SJSA1 (cell line): ENCODE measurements around the gene ZNF746. TPM values are rescaled to one million over a fixed set of nuclear protein-coding genes. Genes with fewer than 3 reads are reported as not detected.
A peak's percentile ranks its signal among the peaks of the same experiment; 100 is the strongest.

Source experiments
- DNase-seq, 2 experiments: peaks; one replicate each; pipeline ENCODE4 v3.0.0-alpha.2; 2015 to 2020; ENCODE audit warnings: low spot score in 2 of 2, low read depth in 1 of 2
- H3K27ac ChIP-seq: fragments of 250-450 bp; sonication (Bioruptor Pico); 2 replicates; pipeline ENCODE4 v1.5.1; 2020; ENCODE audit warnings: mild to moderate bottlenecking, moderate library complexity
- H3K27me3 ChIP-seq: fragments of 250-450 bp; sonication (Bioruptor Pico); replicated peaks from 2 replicates; pipeline ENCODE4 v1.5.1; 2020; ENCODE audit warnings: mild to moderate bottlenecking, moderate library complexity
- H3K36me3 ChIP-seq: fragments of 250-450 bp; sonication (Bioruptor Pico); 2 replicates; pipeline ENCODE4 v1.5.1; 2020; ENCODE audit warnings: mild to moderate bottlenecking
- H3K4me1 ChIP-seq: fragments of 250-450 bp; sonication (Bioruptor Pico); replicated peaks from 2 replicates; pipeline ENCODE4 v1.6.1; 2021; ENCODE audit warnings: mild to moderate bottlenecking
- H3K4me3 ChIP-seq: fragments of 250-450 bp; sonication (Bioruptor Pico); 2 replicates; pipeline ENCODE4 v1.5.1; 2020; ENCODE audit warnings: mild to moderate bottlenecking
- H3K9me3 ChIP-seq: fragments of 250-450 bp; sonication (Bioruptor Pico); replicated peaks from 2 replicates; pipeline ENCODE4 v1.5.1; 2020; ENCODE audit warnings: mild to moderate bottlenecking
- total RNA-seq: library from RNA; depleted of rRNA; stranded (reverse); fragments of >200 nt; shearing (Covaris generic); gene quantifications from 2 replicates; pipeline ENCODE4 v1.2.3, GENCODE V29; 2014; rRNA removed

The ZNF746 gene
- total RNA-seq = 21.2 and 22.2 TPM in 2 replicates

DNA sequence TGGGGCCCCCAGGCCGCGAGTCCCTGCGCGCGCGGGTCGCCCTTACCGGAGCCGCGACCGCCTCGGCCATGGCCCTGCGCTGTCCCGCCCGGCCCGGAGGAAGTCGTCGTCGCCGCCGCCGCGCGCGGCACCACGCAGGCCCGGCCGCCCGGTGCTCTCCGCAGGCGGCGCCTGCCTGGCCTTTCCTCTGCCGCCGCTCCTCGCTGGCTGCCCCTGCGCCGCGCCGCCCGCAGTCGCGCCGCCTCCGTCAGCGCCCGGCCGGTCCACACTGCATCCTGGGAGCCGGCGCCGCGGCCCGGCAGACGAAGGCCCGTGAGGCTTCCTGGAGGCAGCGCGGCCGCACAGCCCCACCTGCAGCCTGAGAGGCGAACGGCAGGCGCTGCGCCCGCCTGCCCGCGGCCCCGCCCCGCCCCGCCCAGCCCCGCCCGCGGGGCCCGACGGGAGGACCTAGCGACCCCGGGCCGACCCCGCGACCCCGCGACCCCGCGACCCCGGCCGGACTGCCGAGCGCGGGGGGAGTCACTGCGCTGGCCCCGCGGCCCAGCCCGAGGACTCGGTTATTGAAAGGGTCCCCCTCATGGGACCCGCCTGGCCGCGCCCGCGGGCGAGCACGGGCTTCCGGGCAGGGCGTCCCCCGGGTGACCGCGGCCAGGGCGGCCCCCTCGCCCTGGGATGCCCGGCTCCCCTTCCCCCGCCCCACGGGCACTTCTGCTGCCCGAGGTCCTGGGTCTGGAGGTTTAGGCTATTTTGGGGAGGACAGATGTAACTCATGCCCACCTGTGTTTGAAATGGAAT, at the start of gene ZNF746:
ZNF746 (minus strand) TSS at position 343 of the 795 bp plus-strand sequence; CDS start at position 70, 273 bp downstream.
- no peaks in the 10 kb centered on the region for H3K9me3 ChIP-seq
- peaks cover 25% of the 10 kb centered on the region for H3K36me3 ChIP-seq
- peak within 1 kb of the TSS; percentile 98 for H3K4me3 ChIP-seq
- H3K27ac ChIP-seq = peak within 1 kb of the TSS; percentile 58
- peak; percentile 48 to 82 for DNase-seq
- 0 out of 2 replicates have a peak, but pooled peaks cover 4% of the 10 kb centered on the region for H3K27me3 ChIP-seq
- peaks cover 14% of the 10 kb centered on the region for H3K4me1 ChIP-seq

DNA sequence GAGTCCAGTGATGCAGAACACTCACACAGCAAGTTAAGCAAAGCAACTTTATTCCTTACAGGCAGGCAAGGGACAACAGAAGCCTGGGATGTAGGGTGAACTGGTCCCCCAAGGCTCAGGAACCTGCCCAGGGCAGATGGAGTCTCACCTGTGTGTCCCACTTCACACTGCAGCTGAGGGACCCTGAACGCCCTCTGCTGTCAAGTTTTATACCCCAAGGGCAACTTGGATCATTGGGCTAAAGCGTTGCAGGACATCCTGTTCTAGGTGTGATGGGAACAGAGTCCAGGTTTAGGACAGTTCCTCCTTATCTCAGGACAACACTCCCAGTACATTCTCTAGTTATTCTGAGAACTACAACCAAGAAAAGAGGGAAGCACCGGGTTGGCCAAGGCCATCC, 49.5 kb upstream of the ZNF746 start:
- Histone ChIP-seq H3K9me3 (no peaks in the 10 kb centered on the region), H3K27me3 (no peaks in the 10 kb centered on the region), H3K27ac (no peak overlapping the region), H3K36me3 (peaks cover 48% of the 10 kb centered on the region), H3K4me3 (no peak overlapping the region), H3K4me1 (no peaks in the 10 kb centered on the region)
- DNase-seq = no peak

- Histone ChIP-seq H3K27me3 (no peaks in the 10 kb centered on the region), H3K27ac (no peak overlapping the region), H3K36me3 (peaks cover 42% of the 10 kb centered on the region), H3K4me3 (no peak overlapping the region), H3K4me1 (no peaks in the 10 kb centered on the region), H3K9me3 (peaks cover 3% of the 10 kb centered on the region; the same call in 1 of the 2 replicates)
- DNase-seq = no peak
Measured at GRCh38 chr7:149546331-149546730, 48.7 kb upstream of the ZNF746 start.

- peaks cover 21% of the 10 kb centered on the region for H3K36me3 ChIP-seq
- no peaks in the 10 kb centered on the region for H3K27me3 ChIP-seq
- H3K4me3 ChIP-seq = no peak overlapping the region
- H3K9me3 ChIP-seq = peaks cover 5% of the 10 kb centered on the region; the same call in 1 of the 2 replicates
- no peaks in the 10 kb centered on the region for H3K4me1 ChIP-seq
- DNase-seq = no peak
- H3K27ac ChIP-seq = no peak overlapping the region
Measured at GRCh38 chr7:149544028-149544427, 46.4 kb upstream of the ZNF746 start.

DNA sequence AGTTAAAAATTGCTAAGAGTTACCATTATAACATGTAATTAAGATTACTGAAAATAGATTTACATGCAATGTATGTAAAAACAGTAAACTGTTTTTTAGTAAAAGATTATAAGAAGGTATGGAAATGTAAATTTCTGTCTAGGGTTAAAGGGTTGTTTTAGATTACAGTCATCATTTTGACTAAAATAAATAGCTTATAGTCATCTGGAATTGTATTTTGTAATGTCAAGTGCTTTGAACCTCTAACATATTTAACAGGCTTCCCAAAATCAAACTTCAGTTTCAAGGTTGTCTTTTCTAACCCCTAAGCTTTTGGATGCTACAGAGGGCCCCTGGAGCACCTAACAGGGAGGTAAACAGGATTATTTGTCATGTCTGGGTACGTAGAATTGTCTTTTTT, 35.0 kb upstream of the ZNF746 start:
- Histone ChIP-seq H3K4me3 (no peak overlapping the region), H3K36me3 (no peaks in the 10 kb centered on the region), H3K27me3 (no peaks in the 10 kb centered on the region), H3K4me1 (no peaks in the 10 kb centered on the region), H3K9me3 (peaks cover 21% of the 10 kb centered on the region), H3K27ac (no peak overlapping the region)
- no peak for DNase-seq

GRCh38 chr7:149529136-149529718, 31.6 kb upstream of the ZNF746 start:
- no peak overlapping the region for H3K27ac ChIP-seq
- no peak overlapping the region for H3K4me3 ChIP-seq
- no peaks in the 10 kb centered on the region for H3K36me3 ChIP-seq
- no peak for DNase-seq
- H3K4me1 ChIP-seq = no peaks in the 10 kb centered on the region
- no peaks in the 10 kb centered on the region for H3K27me3 ChIP-seq
- peaks cover 21% of the 10 kb centered on the region for H3K9me3 ChIP-seq

- Histone ChIP-seq H3K4me1 (no peaks in the 10 kb centered on the region), H3K27ac (no peak overlapping the region), H3K36me3 (no peaks in the 10 kb centered on the region), H3K27me3 (no peaks in the 10 kb centered on the region), H3K9me3 (peaks cover 21% of the 10 kb centered on the region), H3K4me3 (no peak overlapping the region)
- DNase-seq = no peak
Measured at GRCh38 chr7:149527414-149527813, 29.8 kb upstream of the ZNF746 start.

- Histone ChIP-seq H3K9me3 (peaks cover 17% of the 10 kb centered on the region), H3K27ac (no peak overlapping the region), H3K4me1 (no peaks in the 10 kb centered on the region), H3K36me3 (no peaks in the 10 kb centered on the region), H3K4me3 (no peak overlapping the region), H3K27me3 (no peaks in the 10 kb centered on the region)
- no peak for DNase-seq
Measured at GRCh38 chr7:149525280-149525679, 27.7 kb upstream of the ZNF746 start.

DNA sequence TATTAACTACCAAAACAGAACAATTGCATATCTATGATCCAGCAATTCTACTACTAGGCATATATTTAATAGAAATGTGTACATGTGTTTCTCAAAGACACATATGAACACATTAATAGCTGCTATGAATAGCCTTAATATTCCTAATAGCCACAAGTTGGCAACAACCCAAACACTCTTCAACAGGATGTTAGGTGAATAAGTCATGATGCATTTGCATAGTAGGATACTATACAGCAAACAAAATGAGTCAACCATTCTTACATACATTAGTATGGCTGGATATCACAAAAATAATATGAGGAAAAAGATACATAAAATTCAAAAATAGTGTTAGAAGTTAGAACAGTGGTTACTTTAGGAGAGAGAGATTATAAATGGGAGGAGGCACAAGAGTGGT, 26.8 kb upstream of the ZNF746 start:
- Histone ChIP-seq H3K27me3 (no peaks in the 10 kb centered on the region), H3K9me3 (peaks cover 8% of the 10 kb centered on the region), H3K36me3 (no peaks in the 10 kb centered on the region), H3K27ac (no peak overlapping the region), H3K4me1 (no peaks in the 10 kb centered on the region), H3K4me3 (no peak overlapping the region)
- DNase-seq = no peak

DNA sequence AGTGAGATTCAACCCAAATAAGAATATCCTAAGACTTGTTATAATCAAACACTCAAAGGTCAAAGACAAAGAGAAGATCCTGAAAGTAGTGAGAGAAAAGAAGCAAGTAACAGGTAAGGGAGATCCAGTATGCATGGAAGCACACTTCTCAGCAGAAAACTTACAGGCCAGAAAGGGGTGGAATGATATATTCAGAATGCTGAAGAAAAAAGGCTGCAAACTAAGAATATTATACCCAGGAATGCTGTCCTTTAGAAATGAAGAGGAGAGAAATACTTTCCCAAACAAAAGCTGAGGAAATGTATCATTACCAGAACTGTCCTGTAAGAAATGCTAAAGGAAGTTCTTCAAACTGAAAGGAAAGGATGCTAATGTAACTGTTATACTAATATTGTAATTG, 12.6 kb upstream of the ZNF746 start:
- H3K9me3 ChIP-seq = 0 out of 2 replicates have a peak, but pooled peaks cover 6% of the 10 kb centered on the region
- H3K4me3 ChIP-seq = no peak overlapping the region
- no peak for DNase-seq
- no peak overlapping the region for H3K27ac ChIP-seq
- H3K27me3 ChIP-seq = no peaks in the 10 kb centered on the region
- no peaks in the 10 kb centered on the region for H3K4me1 ChIP-seq
- no peaks in the 10 kb centered on the region for H3K36me3 ChIP-seq

- 0 out of 2 replicates have a peak, but pooled peaks cover 8% of the 10 kb centered on the region for H3K9me3 ChIP-seq
- H3K36me3 ChIP-seq = no peaks in the 10 kb centered on the region
- H3K4me1 ChIP-seq = no peaks in the 10 kb centered on the region
- H3K4me3 ChIP-seq = no peak overlapping the region
- DNase-seq = no peak
- no peaks in the 10 kb centered on the region for H3K27me3 ChIP-seq
- H3K27ac ChIP-seq = no peak overlapping the region
Measured at GRCh38 chr7:149509774-149510173, 12.2 kb upstream of the ZNF746 start.

DNA sequence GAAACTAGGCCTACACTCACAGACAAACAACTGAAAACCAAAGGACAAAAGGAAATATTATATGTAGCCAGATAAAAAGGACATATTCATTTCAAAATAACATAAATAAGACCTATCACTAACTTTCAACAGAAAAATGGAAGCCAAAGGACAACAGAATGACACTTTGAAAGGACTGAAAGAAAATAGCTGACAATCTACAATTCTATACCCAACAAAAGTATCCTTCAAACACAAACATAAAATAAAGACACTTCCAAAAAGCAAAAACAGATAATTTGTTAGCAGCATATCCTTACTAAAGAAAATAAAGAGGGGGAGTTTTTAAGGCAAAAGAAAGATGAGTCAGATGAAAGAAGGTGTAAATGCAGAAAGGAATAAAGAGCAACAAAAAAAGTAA, 7.9 kb upstream of the ZNF746 start:
- no peak for DNase-seq
- H3K4me1 ChIP-seq = no peaks in the 10 kb centered on the region
- 0 out of 2 replicates have a peak, but pooled peaks cover 8% of the 10 kb centered on the region for H3K9me3 ChIP-seq
- H3K27me3 ChIP-seq = no peaks in the 10 kb centered on the region
- H3K4me3 ChIP-seq = no peak overlapping the region
- H3K27ac ChIP-seq = no peak overlapping the region
- H3K36me3 ChIP-seq = no peaks in the 10 kb centered on the region

DNA sequence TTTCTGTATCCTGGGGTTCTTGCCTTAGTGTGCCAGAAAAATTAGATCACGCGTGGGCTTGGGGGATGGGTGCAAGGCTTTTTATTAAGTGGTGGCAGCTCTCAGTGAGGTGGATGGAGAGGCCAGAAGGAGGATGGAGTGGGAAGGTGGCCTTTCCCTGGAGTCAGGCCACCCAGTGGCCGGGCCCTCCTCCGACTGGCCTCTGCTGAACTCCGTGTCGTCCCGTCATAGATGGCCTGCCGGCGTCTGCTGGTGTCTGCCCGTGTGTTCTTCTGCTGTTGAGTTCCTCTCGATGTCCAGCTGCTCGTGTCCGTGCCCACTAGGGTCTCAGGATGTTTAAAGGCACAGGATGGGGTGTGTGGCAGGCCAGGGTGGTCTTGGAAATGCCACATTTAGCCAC, 4.0 kb upstream of the ZNF746 start:
- no peak overlapping the region for H3K27ac ChIP-seq
- H3K4me1 ChIP-seq = peaks cover 4% of the 10 kb centered on the region; the same call in 1 of the 2 replicates
- H3K9me3 ChIP-seq = 0 out of 2 replicates have a peak, but pooled peaks cover 6% of the 10 kb centered on the region
- peaks cover 5% of the 10 kb centered on the region; the same call in 1 of the 2 replicates for H3K36me3 ChIP-seq
- 0 out of 2 replicates have a peak, but pooled peaks cover 4% of the 10 kb centered on the region for H3K27me3 ChIP-seq
- H3K4me3 ChIP-seq = no peak overlapping the region
- no peak for DNase-seq

- Histone ChIP-seq H3K4me1 (peaks cover 5% of the 10 kb centered on the region), H3K36me3 (peaks cover 5% of the 10 kb centered on the region), H3K27me3 (0 out of 2 replicates have a peak, but pooled peaks cover 4% of the 10 kb centered on the region), H3K9me3 (0 out of 2 replicates have a peak, but pooled peaks cover 2% of the 10 kb centered on the region), H3K4me3 (no peak overlapping the region), H3K27ac (no peak overlapping the region)
- DNase-seq = no peak
Measured at GRCh38 chr7:149500910-149501309, 3.3 kb upstream of the ZNF746 start.
